HL-60 (cell line): Measurements from ENCODE around the gene SPATA2.

Source experiments
- DNase-seq, 2 experiments: peaks; one replicate each; pipeline ENCODE4 v3.0.0-alpha.2; 2010 to 2020; ENCODE audit warnings: low read depth in 1 of 2, low spot score in 1 of 2
- H3K27ac ChIP-seq: fragments of 250-450 bp; sonication (Bioruptor Pico); replicated peaks from 2 replicates; pipeline ENCODE4 v1.5.1; 2020; ENCODE audit warnings: mild to moderate bottlenecking, moderate library complexity
- H3K27me3 ChIP-seq: fragments of 250-450 bp; sonication (Bioruptor Pico); 2 replicates; pipeline ENCODE4 v1.5.1; 2021; ENCODE audit warnings: mild to moderate bottlenecking, moderate library complexity; ENCODE audit not compliant: insufficient read depth, poor library complexity, severe bottlenecking
- H3K4me3 ChIP-seq: replicated peaks from 2 replicates; pipeline ENCODE4 v1.5.1; 2011; ENCODE audit warnings: mild to moderate bottlenecking, control low read depth, low read length; ENCODE audit not compliant: insufficient read depth
- GABPA ChIP-seq: IDR thresholded peaks from 2 replicates; pipeline ENCODE4 v1.6.1; 2012; ENCODE audit warnings: low read depth
- POLR2AphosphoS5 ChIP-seq: IDR thresholded peaks from 2 replicates; pipeline ENCODE4 v1.6.1; 2012; ENCODE audit warnings: low read depth
- SPI1 ChIP-seq: IDR thresholded peaks from 2 replicates; pipeline ENCODE4 v1.6.1; 2012; ENCODE audit warnings: low read depth, mild to moderate bottlenecking, borderline replicate concordance
- TF ChIP-seq, protein P1 (sequence below): IDR thresholded peaks from one replicate; pipeline ENCODE4 v1.5.1; 2011; ENCODE audit warnings: low read length, control low read depth, inconsistent platforms; ENCODE audit not compliant: insufficient read depth
- TF ChIP-seq, protein P2 (sequence below): IDR thresholded peaks from 2 replicates; pipeline ENCODE4 v1.6.1; 2012; ENCODE audit warnings: low read depth; ENCODE audit not compliant: insufficient replicate concordance

Gene SPATA2

DNA sequence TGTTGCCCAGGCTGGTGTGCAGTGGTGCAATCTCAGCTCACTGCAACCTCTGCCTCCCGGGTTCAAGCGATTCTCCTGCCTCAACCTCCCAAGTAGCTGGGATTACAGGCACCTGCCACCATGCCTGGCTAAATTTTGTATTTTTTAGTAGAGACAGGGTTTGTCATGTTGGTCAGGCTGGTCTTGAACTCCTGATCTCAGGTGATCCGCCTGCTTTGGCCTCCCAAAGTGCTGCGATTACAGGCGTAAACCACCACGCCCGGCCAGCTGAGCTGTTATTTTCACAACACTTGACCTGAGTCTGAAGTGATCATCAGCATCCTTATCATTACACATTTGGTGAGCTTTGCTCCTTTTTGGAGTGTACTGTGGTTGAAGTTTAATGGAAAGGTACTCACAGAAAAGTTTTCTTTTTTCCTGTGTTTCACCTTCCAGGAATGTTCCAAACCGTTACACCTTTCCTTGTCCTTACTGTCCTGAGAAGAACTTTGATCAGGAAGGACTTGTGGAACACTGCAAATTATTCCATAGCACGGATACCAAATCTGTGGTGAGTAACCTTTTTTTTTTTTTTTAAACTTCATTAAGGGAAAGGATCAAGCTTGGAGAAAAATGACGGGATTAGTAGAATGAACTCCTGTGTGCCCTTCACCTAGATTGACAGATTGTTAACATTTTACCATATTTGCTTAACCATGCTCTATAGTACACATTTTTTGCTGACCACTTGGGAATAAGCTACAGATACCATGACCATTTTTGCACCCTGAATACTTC, 30.6 kb upstream of the SPATA2 start:
- H3K27me3 ChIP-seq, result no peaks in the 10 kb centered on the region
- DNase-seq, result no peak
- no peak overlapping the region for H3K4me3 ChIP-seq
- H3K27ac ChIP-seq, result no peak overlapping the region
- no peak for TF ChIP-seq POLR2AphosphoS5
- TF ChIP-seq, protein P1, sequence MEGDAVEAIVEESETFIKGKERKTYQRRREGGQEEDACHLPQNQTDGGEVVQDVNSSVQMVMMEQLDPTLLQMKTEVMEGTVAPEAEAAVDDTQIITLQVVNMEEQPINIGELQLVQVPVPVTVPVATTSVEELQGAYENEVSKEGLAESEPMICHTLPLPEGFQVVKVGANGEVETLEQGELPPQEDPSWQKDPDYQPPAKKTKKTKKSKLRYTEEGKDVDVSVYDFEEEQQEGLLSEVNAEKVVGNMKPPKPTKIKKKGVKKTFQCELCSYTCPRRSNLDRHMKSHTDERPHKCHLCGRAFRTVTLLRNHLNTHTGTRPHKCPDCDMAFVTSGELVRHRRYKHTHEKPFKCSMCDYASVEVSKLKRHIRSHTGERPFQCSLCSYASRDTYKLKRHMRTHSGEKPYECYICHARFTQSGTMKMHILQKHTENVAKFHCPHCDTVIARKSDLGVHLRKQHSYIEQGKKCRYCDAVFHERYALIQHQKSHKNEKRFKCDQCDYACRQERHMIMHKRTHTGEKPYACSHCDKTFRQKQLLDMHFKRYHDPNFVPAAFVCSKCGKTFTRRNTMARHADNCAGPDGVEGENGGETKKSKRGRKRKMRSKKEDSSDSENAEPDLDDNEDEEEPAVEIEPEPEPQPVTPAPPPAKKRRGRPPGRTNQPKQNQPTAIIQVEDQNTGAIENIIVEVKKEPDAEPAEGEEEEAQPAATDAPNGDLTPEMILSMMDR, result no peak
- TF ChIP-seq SPI1, result no peak
- TF ChIP-seq, protein P2, sequence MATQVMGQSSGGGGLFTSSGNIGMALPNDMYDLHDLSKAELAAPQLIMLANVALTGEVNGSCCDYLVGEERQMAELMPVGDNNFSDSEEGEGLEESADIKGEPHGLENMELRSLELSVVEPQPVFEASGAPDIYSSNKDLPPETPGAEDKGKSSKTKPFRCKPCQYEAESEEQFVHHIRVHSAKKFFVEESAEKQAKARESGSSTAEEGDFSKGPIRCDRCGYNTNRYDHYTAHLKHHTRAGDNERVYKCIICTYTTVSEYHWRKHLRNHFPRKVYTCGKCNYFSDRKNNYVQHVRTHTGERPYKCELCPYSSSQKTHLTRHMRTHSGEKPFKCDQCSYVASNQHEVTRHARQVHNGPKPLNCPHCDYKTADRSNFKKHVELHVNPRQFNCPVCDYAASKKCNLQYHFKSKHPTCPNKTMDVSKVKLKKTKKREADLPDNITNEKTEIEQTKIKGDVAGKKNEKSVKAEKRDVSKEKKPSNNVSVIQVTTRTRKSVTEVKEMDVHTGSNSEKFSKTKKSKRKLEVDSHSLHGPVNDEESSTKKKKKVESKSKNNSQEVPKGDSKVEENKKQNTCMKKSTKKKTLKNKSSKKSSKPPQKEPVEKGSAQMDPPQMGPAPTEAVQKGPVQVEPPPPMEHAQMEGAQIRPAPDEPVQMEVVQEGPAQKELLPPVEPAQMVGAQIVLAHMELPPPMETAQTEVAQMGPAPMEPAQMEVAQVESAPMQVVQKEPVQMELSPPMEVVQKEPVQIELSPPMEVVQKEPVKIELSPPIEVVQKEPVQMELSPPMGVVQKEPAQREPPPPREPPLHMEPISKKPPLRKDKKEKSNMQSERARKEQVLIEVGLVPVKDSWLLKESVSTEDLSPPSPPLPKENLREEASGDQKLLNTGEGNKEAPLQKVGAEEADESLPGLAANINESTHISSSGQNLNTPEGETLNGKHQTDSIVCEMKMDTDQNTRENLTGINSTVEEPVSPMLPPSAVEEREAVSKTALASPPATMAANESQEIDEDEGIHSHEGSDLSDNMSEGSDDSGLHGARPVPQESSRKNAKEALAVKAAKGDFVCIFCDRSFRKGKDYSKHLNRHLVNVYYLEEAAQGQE, result no peak
- no peak for TF ChIP-seq GABPA

DNA sequence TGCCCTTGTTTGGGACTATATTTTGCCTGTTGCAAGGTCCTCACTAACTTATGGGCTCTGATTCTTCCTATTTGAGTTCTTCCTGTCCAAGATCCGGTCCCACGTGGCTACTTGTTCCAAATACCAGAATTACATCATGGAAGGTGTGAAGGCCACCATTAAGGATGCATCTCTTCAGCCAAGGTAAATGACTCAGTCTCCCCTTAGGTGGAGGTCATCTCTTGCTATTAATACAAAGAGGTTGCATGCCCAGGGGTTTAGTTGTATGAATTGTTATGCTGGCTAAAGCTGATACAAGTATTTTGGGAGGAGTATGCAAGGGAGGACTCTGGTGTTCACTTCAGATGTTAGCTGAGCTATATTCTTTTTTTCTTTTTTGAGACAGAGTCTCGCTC, 30.0 kb upstream of the SPATA2 start:
- no peak for DNase-seq
- Histone ChIP-seq H3K4me3 (no peak overlapping the region), H3K27ac (no peak overlapping the region), H3K27me3 (no peaks in the 10 kb centered on the region)
- no peak for TF ChIP-seq POLR2AphosphoS5
- TF ChIP-seq, protein P2, result no peak
- no peak for TF ChIP-seq SPI1
- TF ChIP-seq, protein P1, result no peak
- TF ChIP-seq GABPA, result no peak

DNA sequence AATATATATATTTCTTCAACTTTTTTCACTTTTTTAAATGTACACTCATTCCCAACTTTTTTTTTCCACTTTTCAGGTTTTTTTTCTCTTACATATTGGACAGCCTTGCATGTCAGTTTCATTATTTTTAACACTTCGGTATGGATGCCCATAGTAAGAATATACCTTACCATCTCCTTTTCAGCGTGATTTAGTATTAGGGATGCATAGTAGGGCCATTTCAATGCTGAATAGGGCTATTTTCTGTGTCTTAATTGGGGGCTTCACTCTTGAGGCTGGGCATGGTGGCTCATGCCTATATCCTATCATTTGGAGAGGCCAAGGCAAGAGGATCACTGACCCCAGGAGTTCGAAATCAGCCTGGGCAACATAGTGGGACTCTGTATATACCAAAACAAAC, 27.6 kb upstream of the SPATA2 start:
- Histone ChIP-seq H3K4me3 (no peak overlapping the region), H3K27ac (no peak overlapping the region), H3K27me3 (no peaks in the 10 kb centered on the region)
- no peak for DNase-seq
- TF ChIP-seq, protein P1, result no peak
- TF ChIP-seq GABPA (no peak), SPI1 (no peak), POLR2AphosphoS5 (no peak)
- TF ChIP-seq, protein P2, result no peak
